Right cardiac atrium (tissue), 5 donors: ENCODE results near the gene EEF1AKMT3. TPM values are rescaled to one million over a fixed set of nuclear protein-coding genes. Genes with fewer than 3 reads are reported as not detected.
A peak's percentile ranks its signal among the peaks of the same experiment; 100 is the strongest.

Experiments used
- ATAC-seq, 2 donors: fragments of 200-7000 bp; cut with Tn5 transposase; one replicate each; pipeline versions ENCODE4 v1.8.0 to v1.9.1; 2020; ENCODE audit warnings: moderate library complexity in 2 of 2, mild to moderate bottlenecking in 1 of 2
- DNase-seq, 3 donors: peaks; one replicate each; pipeline ENCODE4 v3.0.0-alpha.2; 2020
- H3K27ac ChIP-seq: one replicate; pipeline ENCODE4 v1.5.1; 2013; ENCODE audit warnings: mild to moderate bottlenecking, low read length, control low read depth, moderate library complexity
- H3K27me3 ChIP-seq: one replicate; pipeline ENCODE4 v1.6.1; 2013; ENCODE audit not compliant: control insufficient read depth, insufficient read depth
- H3K4me1 ChIP-seq: one replicate; pipeline ENCODE4 v1.6.1; 2013; ENCODE audit warnings: low read length; ENCODE audit not compliant: control insufficient read depth, insufficient read depth
- H3K4me3 ChIP-seq: one replicate; pipeline ENCODE4 v1.5.1; 2013; ENCODE audit warnings: low read length, control low read depth
- H3K9me3 ChIP-seq: one replicate; pipeline ENCODE4 v1.6.1; 2013; ENCODE audit warnings: low read length; ENCODE audit not compliant: control insufficient read depth
- WGBS: extraction: QIAGEN DNeasy Blood & Tissue Kit; methylation state at CpG from one replicate; pipeline ENCODE4 v1.1.7; 2013; 5-methylcytosine and 5-hydroxymethylcytosine counted together
- intact Hi-C, 4 donors: fragments of 100-400 bp; cut with DNase I; formaldehyde crosslinking; loops; one replicate each; pipeline versions ENCODE4 v1.11.0 to v1.14.0; 2022 to 2023
- polyA plus RNA-seq: library from polyadenylated mRNA; stranded (reverse); fragments of 200-250 nt; gene quantifications from one replicate; pipeline ENCODE4 v1.2.3, GENCODE V29; 2013
- total RNA-seq, 4 donors: library from RNA; stranded (reverse); fragmentation: NEBNext Ultra II Directional; extraction: Animal tissue kit (Norgen Biotek cat#: 25700); gene quantifications; one replicate each; pipeline ENCODE4 v1.2.1, GENCODE V29; 2021
- donor health status: healthy with polysubstance abuse.
- donor health status: DM: no; HTN: yes; CAD: no.
- donor health status: DM: no; HTN: no; CAD: no.
- donor health status: DM: no; HTN: yes; CAD: no; lungs with severe emphysema.
- donor health status: DM: yes; HTN: yes; CAD: no.

EEF1AKMT3 gene
- total and polyA plus RNA-seq, 5 donors: 0.95 to 3.1 (median 2.4) TPM

GRCh38 chr12:57781244-57781643 is 8.8 kb downstream of the EEF1AKMT3 start:
- Histone ChIP-seq H3K4me3 (no peak overlapping the region), H3K27ac (no peak overlapping the region), H3K4me1 (no peaks in the 10 kb centered on the region), H3K9me3 (no peaks in the 10 kb centered on the region), H3K27me3 (no peaks in the 10 kb centered on the region)
- WGBS: 94% methylated on average over 3 of the region's 3 CpGs
- no peak for ATAC-seq
- no peak for DNase-seq
- intact Hi-C loops: no loop called here

GRCh38 chr12:57781801-57782200 is 9.4 kb downstream of the EEF1AKMT3 start:
- DNase-seq (no peak), ATAC-seq (no peak)
- Histone ChIP-seq H3K27ac (no peak overlapping the region), H3K9me3 (no peaks in the 10 kb centered on the region), H3K4me3 (no peak overlapping the region), H3K4me1 (no peaks in the 10 kb centered on the region), H3K27me3 (no peaks in the 10 kb centered on the region)
- intact Hi-C loops: no loop called here
- 70% methylated on average over 2 of the region's 2 CpGs for whole genome bisulfite sequencing

GRCh38 chr12:57782243-57782607 is 9.8 kb downstream of the EEF1AKMT3 start:
- Histone ChIP-seq H3K4me1 (no peaks in the 10 kb centered on the region), H3K27me3 (no peaks in the 10 kb centered on the region), H3K9me3 (no peaks in the 10 kb centered on the region), H3K4me3 (peak overlapping the region; percentile 87), H3K27ac (no peak overlapping the region)
- DNase-seq: no peak
- no peak for ATAC-seq
- WGBS: 23% methylated on average over 4 of the region's 4 CpGs
- intact Hi-C loops: no loop called here

- DNase-seq (peak; percentile 97 to 99 (median 99)), ATAC-seq (peak; percentile 84 to 92)
- intact Hi-C loops: no loop called here
- no peaks in the 10 kb centered on the region for H3K27me3 ChIP-seq
- no peaks in the 10 kb centered on the region for H3K4me1 ChIP-seq
- WGBS: under 1% methylated on average over 45 of the region's 45 CpGs
- H3K4me3 ChIP-seq: peak within 1 kb of the TSS; percentile 87
- peak within 1 kb of the TSS; percentile 32 for H3K27ac ChIP-seq
- no peaks in the 10 kb centered on the region for H3K9me3 ChIP-seq
These were observed 10.4 kb downstream of the EEF1AKMT3 start, which contains the start of gene TSFM for GRCh38 chr12:57782608-57783465. Gene TSFM, plus strand, starts transcription at chr12:57782787. Its CDS starts 15 bp downstream, at chr12:57782802.

- H3K9me3 ChIP-seq: no peaks in the 10 kb centered on the region
- ATAC-seq (no peak), DNase-seq (no peak)
- H3K27me3 ChIP-seq: no peaks in the 10 kb centered on the region
- no peaks in the 10 kb centered on the region for H3K4me1 ChIP-seq
- intact Hi-C loops: no loop called here
- WGBS: 85% methylated on average over 12 of the region's 12 CpGs
- no peak overlapping the region for H3K27ac ChIP-seq
- peak overlapping the region; percentile 87 for H3K4me3 ChIP-seq
These were observed 11.0 kb downstream of the EEF1AKMT3 start for GRCh38 chr12:57783466-57783801.

- DNase-seq (no peak), ATAC-seq (no peak)
- H3K4me1 ChIP-seq: no peaks in the 10 kb centered on the region
- no peak overlapping the region for H3K4me3 ChIP-seq
- intact Hi-C loops: no loop called here
- H3K9me3 ChIP-seq: no peaks in the 10 kb centered on the region
- H3K27me3 ChIP-seq: no peaks in the 10 kb centered on the region
- WGBS: 91% methylated on average over 11 of the region's 11 CpGs
- H3K27ac ChIP-seq: no peak overlapping the region
These were observed 11.4 kb downstream of the EEF1AKMT3 start for GRCh38 chr12:57783861-57784260.

- intact Hi-C loops: no loop called here
- WGBS: 44% methylated on average over 1 of the region's 1 CpG
- H3K4me1 ChIP-seq: no peaks in the 10 kb centered on the region
- DNase-seq (no peak), ATAC-seq (peak; percentile 11 to 45)
- no peak overlapping the region for H3K27ac ChIP-seq
- no peak overlapping the region for H3K4me3 ChIP-seq
- no peaks in the 10 kb centered on the region for H3K9me3 ChIP-seq
- no peaks in the 10 kb centered on the region for H3K27me3 ChIP-seq
These were observed 21.5 kb downstream of the EEF1AKMT3 start for GRCh38 chr12:57793920-57794319.

GRCh38 chr12:57795354-57795753 is 22.9 kb downstream of the EEF1AKMT3 start:
- DNase-seq (no peak), ATAC-seq (no peak)
- H3K27ac ChIP-seq: no peak overlapping the region
- H3K9me3 ChIP-seq: no peaks in the 10 kb centered on the region
- WGBS: 92% methylated on average over 6 of the region's 6 CpGs
- intact Hi-C loops: no loop called here
- H3K4me3 ChIP-seq: no peak overlapping the region
- no peaks in the 10 kb centered on the region for H3K27me3 ChIP-seq
- H3K4me1 ChIP-seq: no peaks in the 10 kb centered on the region

GRCh38 chr12:57796996-57797395 is 24.6 kb downstream of the EEF1AKMT3 start:
- intact Hi-C loops: no loop called here
- Histone ChIP-seq H3K4me3 (no peak overlapping the region), H3K27ac (no peak overlapping the region), H3K9me3 (no peaks in the 10 kb centered on the region), H3K27me3 (no peaks in the 10 kb centered on the region), H3K4me1 (no peaks in the 10 kb centered on the region)
- ATAC-seq (no peak), DNase-seq (no peak)
- WGBS: 94% methylated on average over 1 of the region's 1 CpG

- Histone ChIP-seq H3K4me3 (no peak overlapping the region), H3K27ac (no peak overlapping the region), H3K27me3 (no peaks in the 10 kb centered on the region), H3K9me3 (no peaks in the 10 kb centered on the region), H3K4me1 (no peaks in the 10 kb centered on the region)
- intact Hi-C loops: no loop called here
- no peak for ATAC-seq
- DNase-seq: no peak
- 95% methylated on average over 1 of the region's 1 CpG for WGBS
These were observed 25.5 kb downstream of the EEF1AKMT3 start for GRCh38 chr12:57797933-57798332.

GRCh38 chr12:57800965-57801364 is 28.6 kb downstream of the EEF1AKMT3 start:
- H3K9me3 ChIP-seq: no peaks in the 10 kb centered on the region
- intact Hi-C loops: no loop called here

More at GRCh38 chr12:57800965-57801364, 28.6 kb downstream of the EEF1AKMT3 start:
- no peak overlapping the region for H3K27ac ChIP-seq
- H3K4me1 ChIP-seq: no peaks in the 10 kb centered on the region
- ATAC-seq (no peak), DNase-seq (no peak)
- H3K27me3 ChIP-seq: no peaks in the 10 kb centered on the region
- WGBS: 96% methylated on average over 3 of the region's 3 CpGs
- no peak overlapping the region for H3K4me3 ChIP-seq
